ENCODE data around the gene ANTKMT. TPM values are rescaled to one million over a fixed set of nuclear protein-coding genes. Genes with fewer than 3 reads are reported as not detected.

Gene ANTKMT
- total and polyA plus RNA-seq, 2 of the 8 experiments (the other 6 are each of a cell fraction or from before 2014, with no cell fraction given): 26.5 to 26.6 TPM

DNA sequence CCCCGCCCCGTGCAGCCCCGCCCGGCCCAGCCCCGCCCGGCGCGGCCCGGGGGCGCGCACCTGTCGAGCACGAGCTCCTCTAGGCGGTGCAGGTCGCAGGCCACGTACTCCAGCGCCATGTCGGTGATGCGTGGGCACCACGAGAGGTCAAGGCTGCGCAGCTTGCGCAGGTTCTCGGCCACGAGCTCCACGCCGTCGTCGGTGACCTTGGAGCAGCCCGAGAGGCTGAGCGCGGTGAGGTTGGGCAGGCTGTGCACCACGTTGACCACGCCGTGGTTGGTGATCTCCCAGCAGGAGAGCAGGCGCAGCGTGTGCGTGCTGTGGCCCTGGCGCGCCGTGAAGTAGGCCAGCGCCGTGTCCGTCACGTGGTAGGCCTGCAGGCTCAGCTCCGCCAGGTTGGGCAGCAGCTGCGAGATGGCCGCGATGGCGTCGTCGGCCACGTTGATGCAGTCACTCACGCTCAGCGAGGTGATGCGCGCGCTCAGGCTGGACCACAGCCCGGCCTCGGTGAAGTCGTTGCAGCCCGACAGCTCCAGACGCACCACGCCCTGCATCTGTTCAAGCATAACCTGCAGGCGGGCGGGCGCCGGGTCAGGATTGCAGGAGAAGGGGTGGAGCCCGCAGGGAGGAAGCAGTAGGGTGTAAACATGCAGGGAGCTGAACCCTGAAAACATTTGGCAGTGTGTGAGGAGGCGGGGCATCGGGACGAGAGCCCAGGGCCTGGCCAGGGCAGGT lies 25.4 kb upstream of the ANTKMT start (continued):
- TF ChIP-seq, protein P1, sequence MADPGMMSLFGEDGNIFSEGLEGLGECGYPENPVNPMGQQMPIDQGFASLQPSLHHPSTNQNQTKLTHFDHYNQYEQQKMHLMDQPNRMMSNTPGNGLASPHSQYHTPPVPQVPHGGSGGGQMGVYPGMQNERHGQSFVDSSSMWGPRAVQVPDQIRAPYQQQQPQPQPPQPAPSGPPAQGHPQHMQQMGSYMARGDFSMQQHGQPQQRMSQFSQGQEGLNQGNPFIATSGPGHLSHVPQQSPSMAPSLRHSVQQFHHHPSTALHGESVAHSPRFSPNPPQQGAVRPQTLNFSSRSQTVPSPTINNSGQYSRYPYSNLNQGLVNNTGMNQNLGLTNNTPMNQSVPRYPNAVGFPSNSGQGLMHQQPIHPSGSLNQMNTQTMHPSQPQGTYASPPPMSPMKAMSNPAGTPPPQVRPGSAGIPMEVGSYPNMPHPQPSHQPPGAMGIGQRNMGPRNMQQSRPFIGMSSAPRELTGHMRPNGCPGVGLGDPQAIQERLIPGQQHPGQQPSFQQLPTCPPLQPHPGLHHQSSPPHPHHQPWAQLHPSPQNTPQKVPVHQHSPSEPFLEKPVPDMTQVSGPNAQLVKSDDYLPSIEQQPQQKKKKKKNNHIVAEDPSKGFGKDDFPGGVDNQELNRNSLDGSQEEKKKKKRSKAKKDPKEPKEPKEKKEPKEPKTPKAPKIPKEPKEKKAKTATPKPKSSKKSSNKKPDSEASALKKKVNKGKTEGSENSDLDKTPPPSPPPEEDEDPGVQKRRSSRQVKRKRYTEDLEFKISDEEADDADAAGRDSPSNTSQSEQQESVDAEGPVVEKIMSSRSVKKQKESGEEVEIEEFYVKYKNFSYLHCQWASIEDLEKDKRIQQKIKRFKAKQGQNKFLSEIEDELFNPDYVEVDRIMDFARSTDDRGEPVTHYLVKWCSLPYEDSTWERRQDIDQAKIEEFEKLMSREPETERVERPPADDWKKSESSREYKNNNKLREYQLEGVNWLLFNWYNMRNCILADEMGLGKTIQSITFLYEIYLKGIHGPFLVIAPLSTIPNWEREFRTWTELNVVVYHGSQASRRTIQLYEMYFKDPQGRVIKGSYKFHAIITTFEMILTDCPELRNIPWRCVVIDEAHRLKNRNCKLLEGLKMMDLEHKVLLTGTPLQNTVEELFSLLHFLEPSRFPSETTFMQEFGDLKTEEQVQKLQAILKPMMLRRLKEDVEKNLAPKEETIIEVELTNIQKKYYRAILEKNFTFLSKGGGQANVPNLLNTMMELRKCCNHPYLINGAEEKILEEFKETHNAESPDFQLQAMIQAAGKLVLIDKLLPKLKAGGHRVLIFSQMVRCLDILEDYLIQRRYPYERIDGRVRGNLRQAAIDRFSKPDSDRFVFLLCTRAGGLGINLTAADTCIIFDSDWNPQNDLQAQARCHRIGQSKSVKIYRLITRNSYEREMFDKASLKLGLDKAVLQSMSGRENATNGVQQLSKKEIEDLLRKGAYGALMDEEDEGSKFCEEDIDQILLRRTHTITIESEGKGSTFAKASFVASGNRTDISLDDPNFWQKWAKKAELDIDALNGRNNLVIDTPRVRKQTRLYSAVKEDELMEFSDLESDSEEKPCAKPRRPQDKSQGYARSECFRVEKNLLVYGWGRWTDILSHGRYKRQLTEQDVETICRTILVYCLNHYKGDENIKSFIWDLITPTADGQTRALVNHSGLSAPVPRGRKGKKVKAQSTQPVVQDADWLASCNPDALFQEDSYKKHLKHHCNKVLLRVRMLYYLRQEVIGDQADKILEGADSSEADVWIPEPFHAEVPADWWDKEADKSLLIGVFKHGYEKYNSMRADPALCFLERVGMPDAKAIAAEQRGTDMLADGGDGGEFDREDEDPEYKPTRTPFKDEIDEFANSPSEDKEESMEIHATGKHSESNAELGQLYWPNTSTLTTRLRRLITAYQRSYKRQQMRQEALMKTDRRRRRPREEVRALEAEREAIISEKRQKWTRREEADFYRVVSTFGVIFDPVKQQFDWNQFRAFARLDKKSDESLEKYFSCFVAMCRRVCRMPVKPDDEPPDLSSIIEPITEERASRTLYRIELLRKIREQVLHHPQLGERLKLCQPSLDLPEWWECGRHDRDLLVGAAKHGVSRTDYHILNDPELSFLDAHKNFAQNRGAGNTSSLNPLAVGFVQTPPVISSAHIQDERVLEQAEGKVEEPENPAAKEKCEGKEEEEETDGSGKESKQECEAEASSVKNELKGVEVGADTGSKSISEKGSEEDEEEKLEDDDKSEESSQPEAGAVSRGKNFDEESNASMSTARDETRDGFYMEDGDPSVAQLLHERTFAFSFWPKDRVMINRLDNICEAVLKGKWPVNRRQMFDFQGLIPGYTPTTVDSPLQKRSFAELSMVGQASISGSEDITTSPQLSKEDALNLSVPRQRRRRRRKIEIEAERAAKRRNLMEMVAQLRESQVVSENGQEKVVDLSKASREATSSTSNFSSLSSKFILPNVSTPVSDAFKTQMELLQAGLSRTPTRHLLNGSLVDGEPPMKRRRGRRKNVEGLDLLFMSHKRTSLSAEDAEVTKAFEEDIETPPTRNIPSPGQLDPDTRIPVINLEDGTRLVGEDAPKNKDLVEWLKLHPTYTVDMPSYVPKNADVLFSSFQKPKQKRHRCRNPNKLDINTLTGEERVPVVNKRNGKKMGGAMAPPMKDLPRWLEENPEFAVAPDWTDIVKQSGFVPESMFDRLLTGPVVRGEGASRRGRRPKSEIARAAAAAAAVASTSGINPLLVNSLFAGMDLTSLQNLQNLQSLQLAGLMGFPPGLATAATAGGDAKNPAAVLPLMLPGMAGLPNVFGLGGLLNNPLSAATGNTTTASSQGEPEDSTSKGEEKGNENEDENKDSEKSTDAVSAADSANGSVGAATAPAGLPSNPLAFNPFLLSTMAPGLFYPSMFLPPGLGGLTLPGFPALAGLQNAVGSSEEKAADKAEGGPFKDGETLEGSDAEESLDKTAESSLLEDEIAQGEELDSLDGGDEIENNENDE (IDR thresholded peaks at IDR 0.05; ENCODE audit: insufficient replicate concordance, low read length): no peak
- no peak for TF ChIP-seq SAP30 (IDR thresholded peaks at IDR 0.05; ENCODE audit: insufficient read depth, insufficient replicate concordance, low read length)
- TF ChIP-seq SIN3A (conservative IDR thresholded peaks at IDR 0.05 in 1 of 2, IDR thresholded peaks at IDR 0.05 in 1 of 2; ENCODE audit: low read depth in 1 of 2, low read length in 2 of 2): 0 out of 4 replicates have a peak, but pooled peaks of 1 of the 2 experiments have one; percentile 12
- peak; percentile 16; the same call in 1 of the 2 replicates for TF ChIP-seq TBP (IDR thresholded peaks at IDR 0.05; ENCODE audit: low read depth, low read length)
- no peak; the same call in 1 of the 2 replicates for TF ChIP-seq PHF8 (conservative IDR thresholded peaks at IDR 0.05; ENCODE audit: low read depth, low read length)
- no peak for TF ChIP-seq KDM1A (IDR thresholded peaks at IDR 0.05; ENCODE audit: borderline replicate concordance, low read length)
- TF ChIP-seq CEBPB (IDR thresholded peaks at IDR 0.05; ENCODE audit: low read depth, low read length): no peak
- peak; percentile 78 for TF ChIP-seq YY1 (IDR thresholded peaks at IDR 0.05; ENCODE audit: low read depth, low read length)
- TF ChIP-seq EP300 (IDR thresholded peaks at IDR 0.05; ENCODE audit: borderline replicate concordance in 1 of 2, low read depth in 2 of 2, low read length in 2 of 2): no peak
